Sigmoid colon (tissue), 4 donors: ENCODE results near the gene SGSM2.

ENCODE experiments used
- CTCF ChIP-seq, 4 experiments: fragments of 450-650 bp in 3 of 4; fragments of 200-600 bp in 1 of 4; IDR thresholded peaks; one replicate each; pipeline ENCODE4 v1.5.1; 2016 to 2019; ENCODE audit warnings: antibody characterized with exemption in 4 of 4, mild to moderate bottlenecking in 3 of 4, moderate library complexity in 2 of 4
- EP300 ChIP-seq, 4 donors: sonication (generic); formaldehyde crosslinking; IDR thresholded peaks; one replicate each; pipeline ENCODE4 v1.6.1; 2017; ENCODE audit warnings: antibody characterized with exemption in 4 of 4
- POLR2A ChIP-seq, 2 donors: fragments of 450-650 bp; IDR thresholded peaks; one replicate each; pipeline ENCODE4 v1.6.1; 2016; ENCODE audit warnings: antibody characterized with exemption in 2 of 2, mild to moderate bottlenecking in 2 of 2, moderate library complexity in 2 of 2
- POLR2AphosphoS5 ChIP-seq, 4 donors: sonication (generic); formaldehyde crosslinking; IDR thresholded peaks; one replicate each; pipeline ENCODE4 v1.6.1; 2017; ENCODE audit warnings: antibody characterized with exemption in 4 of 4

DNA sequence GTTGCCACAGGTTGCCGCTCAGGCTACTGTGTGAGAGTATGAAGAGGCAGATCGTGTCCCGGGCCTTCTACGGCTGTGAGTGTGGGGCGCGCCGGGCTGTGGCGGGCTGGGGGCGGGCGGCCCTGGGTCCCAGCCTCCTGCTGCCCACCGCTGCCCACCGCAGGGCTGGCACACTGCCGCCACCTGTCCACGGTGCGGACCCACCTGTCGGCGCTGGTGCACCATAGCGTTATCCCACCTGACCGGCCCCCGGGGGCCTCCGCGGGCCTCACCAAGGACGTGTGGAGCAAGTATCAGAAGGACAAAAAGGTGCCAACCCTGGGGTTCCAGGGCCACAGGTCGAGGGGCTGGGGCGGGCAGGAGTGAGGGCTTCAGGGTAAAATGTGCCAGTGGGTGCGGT is 34.9 kb downstream of the SGSM2 start:
- TF ChIP-seq CTCF (IDR thresholded peaks at IDR 0.05) = no peak
- TF ChIP-seq POLR2AphosphoS5 (IDR thresholded peaks at IDR 0.05) = no peak
- TF ChIP-seq POLR2A (IDR thresholded peaks at IDR 0.05) = no peak
- no peak for TF ChIP-seq EP300 (IDR thresholded peaks at IDR 0.05)
